Stimulated activated CD4-positive, alpha-beta T cell treated with anti-CD3 and anti-CD28 coated beads, Interleukin-12 subunit alpha, Interleukin-12 subunit beta, amount 100 ng/mL, for 24 hours (primary cell): Measurements from ENCODE around the gene RXRG.

Source experiments
- DNase-seq, 2 experiments: peaks; one replicate each; pipeline ENCODE4 v3.0.0-alpha.2; 2020; ENCODE audit warnings: low read depth in 2 of 2

The RXRG gene

DNA sequence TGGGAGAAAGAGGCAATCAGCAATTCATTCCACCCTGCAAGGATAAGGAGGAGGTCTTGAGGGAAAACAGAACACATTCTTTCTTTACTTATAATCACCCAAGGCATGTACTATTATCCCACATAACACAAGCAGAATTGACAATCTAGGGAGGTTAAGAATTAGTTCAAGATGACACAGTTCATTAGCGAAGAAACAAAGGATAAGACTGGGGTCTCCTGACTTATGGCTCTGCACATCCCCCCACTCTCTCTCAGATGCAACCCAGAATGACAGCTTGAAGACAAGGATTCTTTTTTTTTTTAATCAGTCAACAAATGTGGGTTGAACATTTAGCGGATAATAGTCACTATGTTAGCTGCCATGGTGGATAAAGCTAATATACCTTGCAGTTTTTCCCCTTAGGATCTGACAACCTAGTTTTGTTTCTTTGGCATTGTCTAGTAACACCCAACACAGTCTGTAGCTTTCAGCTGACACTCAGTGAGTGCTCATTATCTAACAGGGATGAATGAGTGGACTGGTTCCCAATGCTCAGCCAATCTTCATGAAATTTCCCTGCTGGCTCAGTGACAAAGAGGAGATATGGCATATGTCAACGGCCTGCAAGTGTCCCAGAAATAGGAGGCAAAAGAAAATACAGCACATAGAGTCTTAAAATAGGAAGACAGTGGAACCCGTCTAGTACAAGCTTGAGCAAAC lies 35.1 kb downstream of the RXRG start:
- no peak for DNase-seq

DNA sequence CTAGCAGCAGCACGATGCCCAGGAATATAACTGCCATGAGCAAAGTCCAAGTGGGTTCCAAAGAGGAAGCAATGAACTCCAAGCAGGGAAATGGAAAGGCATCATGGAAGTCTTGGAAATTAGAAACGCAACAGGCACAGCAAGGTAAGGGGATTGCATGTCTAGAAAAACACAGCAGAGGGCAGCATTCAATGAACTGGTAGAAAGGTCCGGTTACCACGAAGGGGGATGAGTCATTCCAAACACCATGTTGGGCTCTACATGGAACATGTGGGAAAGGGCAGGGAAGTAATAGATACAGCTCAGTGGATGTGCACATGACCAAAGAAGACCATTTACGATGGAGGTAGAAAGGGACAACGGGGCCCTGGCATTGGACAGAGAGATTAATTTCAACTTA lies 36.4 kb downstream of the RXRG start:
- DNase-seq, result peak in 1 of 2 experiments; percentile 4

DNA sequence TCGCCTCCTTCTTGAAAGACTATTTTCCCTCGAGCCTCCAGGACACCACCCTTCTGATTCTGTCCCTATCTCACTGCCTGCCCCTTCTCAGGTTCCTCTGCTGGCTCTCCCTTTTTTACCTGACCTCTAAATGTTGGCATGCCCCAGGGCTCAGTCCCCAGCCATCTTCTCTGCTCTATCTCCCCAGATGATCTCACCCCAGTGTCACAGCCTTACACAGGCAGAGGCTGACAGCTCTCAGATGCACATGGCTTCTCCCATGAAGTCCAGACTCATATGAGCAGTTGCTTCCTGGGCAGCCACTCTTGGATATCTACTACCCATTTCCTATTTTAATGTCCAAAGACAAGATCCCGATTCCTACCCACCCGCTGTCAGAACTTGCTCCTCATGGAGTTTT lies 37.5 kb downstream of the RXRG start:
- DNase-seq, result no peak

DNA sequence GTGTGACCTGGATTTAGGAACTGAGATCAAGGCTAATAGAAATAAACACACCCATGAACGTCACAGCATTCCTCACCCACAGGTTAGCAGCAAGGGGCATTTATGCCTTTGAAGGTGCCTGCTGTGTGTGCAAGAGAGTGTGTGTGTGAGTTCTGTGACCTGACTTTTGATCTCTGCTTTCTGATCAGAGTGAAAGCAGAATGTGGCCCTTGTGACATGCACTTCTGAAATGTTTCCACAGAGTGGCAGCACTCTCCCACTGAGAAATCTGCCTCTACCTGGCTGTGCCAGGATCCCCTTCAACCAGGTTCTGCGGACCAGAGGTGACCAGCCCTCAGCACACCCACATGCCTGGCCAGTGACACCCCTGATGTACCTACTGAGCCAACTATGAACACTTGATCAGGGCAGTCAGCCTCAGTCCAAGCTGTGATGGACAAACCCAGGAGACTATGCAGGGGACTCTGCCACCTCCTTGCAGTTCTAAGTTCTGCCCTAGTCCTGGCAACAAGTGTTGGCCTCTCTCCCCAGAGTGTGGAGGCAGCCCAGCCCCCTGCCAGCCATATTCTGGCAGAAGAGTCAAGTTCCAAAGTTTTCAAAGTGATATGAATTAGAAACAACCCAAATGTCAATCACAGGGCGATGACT lies 41.0 kb downstream of the RXRG start:
- peak in 1 of 2 experiments; percentile 7 for DNase-seq

DNA sequence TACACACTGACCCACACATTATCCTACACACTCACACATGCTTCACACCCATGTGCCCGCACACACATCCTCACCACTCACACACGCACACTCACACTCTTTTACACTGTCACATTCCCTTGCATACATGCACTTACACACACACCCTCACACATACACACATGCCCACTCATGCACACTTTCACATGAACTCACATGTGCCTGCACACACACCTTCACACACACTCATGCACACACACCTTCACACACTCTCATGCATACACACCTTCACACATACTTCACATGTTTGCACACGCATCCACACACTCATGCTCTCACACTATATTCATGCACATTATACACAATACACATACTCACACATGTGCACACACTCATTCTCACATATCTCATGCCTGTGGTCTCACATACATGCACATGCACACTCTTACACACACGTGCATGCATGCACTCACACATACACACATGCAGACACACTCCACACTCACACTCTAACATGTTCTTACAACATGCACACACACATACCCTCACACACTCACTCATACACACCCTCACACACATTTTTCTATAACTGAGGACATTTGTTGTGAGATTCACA lies 42.3 kb downstream of the RXRG start:
- no peak for DNase-seq

GRCh38 chr1:165397944-165398343 lies 47.0 kb downstream of the RXRG start:
- DNase-seq, result no peak

GRCh38 chr1:165395901-165396300 lies 49.0 kb downstream of the RXRG start:
- no peak for DNase-seq

- DNase-seq, result no peak
These were observed 49.4 kb downstream of the RXRG start for GRCh38 chr1:165395478-165395877.

- peak; percentile 73 to 84 for DNase-seq
These were observed 52.0 kb downstream of the RXRG start for GRCh38 chr1:165392634-165393571.

- no peak for DNase-seq
These were observed 55.3 kb downstream of the RXRG start for GRCh38 chr1:165389609-165390008.

GRCh38 chr1:165387961-165388360 lies 57.0 kb downstream of the RXRG start:
- no peak for DNase-seq

- no peak for DNase-seq
These were observed 57.4 kb downstream of the RXRG start for GRCh38 chr1:165387505-165387904.

DNA sequence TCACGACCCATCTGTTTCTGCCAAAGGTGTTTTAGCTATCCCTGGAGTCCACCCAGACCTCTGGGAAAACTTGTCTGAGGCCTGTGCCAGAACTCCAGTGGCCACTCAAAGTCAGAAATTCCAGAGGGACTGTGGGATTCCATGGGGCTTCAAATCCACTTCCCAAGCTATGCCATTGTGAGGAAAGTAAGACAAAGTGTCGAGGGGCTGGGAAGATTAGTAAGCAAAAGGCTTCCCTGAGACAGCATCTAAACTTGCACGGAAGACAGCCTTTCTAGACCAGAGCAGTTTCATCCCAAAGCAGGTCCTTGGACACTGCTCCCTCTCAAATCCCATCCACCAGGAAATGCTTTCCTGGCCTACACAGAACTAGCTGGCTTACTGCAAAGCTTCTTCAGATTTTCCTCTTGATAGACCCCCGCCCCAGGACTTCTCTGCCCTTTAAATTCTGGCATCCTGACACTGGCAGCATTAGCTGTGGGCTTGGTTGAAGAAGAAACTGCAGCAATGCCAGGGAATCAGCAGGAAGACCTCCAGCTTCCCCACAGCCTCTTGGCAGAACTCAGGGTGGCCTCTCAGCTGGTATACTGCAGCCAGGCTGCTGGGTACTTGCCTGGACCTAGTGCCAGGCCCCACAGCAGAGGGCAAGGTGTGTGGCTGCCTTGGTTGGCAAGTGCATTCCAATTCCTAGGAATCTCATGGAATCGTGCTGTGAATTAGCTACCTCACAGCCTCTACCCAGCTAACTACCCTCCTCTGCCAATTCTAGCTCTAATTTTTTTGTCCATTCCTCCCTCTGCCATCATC lies 61.1 kb downstream of the RXRG start:
- no peak for DNase-seq

- DNase-seq, result no peak
These were observed 61.9 kb downstream of the RXRG start for GRCh38 chr1:165383067-165383466.

DNA sequence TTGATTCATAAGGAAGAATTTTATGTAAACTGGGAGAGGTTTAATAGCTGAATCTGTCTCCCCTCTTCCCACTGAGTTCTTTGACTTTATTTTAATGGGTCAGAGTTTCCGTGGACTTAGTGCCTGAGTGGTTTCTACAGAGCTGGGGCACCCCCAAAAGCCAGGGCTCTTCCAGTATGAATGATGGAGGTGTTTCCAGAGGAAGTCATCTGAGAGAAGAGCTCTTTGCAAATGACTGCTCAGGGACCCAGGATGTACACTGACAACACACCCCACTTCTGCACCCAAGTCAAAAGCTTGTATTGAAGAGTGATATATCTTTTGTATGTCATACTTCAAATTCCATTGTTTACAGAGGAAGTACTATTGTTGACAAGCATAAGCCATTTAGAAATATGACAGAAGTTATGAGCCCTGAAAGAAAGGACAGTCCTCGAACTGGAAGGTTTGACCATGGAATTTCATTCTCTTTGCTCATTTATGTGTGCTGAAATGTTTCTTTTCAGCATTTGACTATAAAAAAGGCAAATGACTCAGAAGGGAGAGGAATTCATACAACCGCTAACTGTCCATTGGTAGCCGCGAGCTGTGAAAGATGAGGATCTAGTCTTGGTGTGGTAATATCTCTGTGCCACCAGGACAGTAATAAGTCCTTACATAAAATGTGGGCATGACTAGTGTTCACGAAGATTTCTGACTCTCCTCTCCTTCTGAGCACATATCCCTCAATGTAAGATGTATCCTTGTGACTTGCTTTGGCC lies 63.0 kb downstream of the RXRG start:
- DNase-seq, result no peak

GRCh38 chr1:165376811-165377311 lies 68.1 kb downstream of the RXRG start:
- no peak for DNase-seq

DNA sequence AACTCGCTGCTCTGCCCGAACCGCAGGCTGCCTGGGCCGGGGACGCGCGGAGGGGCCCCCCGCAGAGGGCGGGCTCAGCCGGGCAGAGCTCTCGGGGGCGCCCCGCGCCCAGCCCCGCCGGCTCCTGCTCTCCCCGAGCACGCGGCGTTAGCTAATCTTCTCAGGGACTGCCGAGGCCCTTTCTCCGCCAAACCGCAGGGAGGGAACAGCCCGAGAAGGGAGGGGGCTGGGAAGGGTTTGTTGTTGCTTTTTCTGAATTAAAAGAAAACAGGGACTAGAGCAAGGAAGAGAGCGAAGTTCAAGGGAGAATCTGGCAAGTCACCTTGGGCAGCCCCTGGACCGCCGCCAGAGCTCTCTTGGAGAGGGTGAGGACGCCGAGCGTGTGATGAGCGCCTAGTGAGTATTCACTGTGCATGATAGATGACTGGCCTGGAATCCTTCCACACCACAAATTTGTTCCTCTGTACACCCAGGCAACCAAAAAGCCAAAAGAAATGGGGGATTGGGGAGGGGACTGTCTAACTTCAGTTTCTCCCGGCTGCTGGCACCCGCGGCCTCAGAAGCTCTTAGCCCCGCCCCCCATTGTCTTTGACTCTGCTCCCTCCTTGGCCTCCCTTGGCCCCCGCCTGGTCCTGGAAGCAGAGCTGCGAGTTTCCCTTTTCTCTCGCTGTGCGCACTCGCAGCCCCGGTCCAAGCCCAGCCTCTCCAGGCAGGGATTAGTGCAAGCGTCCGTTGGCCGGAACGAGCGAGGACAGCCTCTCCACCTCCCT lies 68.7 kb downstream of the RXRG start:
- peak in 1 of 2 experiments; percentile 23 for DNase-seq

DNA sequence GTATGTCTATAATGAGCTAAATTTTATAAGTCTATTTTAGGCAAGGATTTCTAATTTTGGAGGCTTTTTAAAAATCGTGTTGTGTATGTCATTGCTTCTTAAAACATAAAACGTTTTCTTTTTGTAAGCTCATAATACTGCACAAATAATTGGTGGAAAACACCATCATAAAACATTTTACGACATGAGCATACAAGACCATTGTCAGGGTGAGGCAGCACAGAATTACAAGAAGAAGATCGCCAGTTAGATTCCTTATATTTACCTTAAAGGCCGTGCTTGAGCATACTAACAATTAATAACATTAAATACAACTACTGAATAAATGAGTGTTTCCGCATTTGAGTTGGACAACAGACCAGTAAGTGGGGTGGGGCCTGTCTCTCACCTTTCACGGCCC lies 69.3 kb downstream of the RXRG start:
- no peak for DNase-seq

- no peak for DNase-seq
These were observed 73.2 kb downstream of the RXRG start for GRCh38 chr1:165371588-165372225.
